Right lobe of liver (tissue), 6 donors: ENCODE measurements around the gene ATPAF1. TPM values are rescaled to one million over a fixed set of nuclear protein-coding genes. Genes with fewer than 3 reads are reported as not detected.
A peak's percentile ranks its signal among the peaks of the same experiment; 100 is the strongest.

Experiments used
- ATAC-seq, 4 donors: fragments of 200-7000 bp; cut with Tn5 transposase; one replicate each; pipeline ENCODE4 v1.9.1; 2020; ENCODE audit warnings: mild to moderate bottlenecking in 4 of 4, moderate library complexity in 4 of 4
- DNase-seq, 3 donors: peaks; one replicate each; pipeline ENCODE4 v3.0.0-alpha.2; 2020
- H3K27ac ChIP-seq, 3 donors: fragments of 200-600 bp; one replicate each; pipeline ENCODE4 v1.8.0; 2022
- H3K27me3 ChIP-seq, 2 donors: fragments of 200-600 bp; one replicate each; pipeline ENCODE4 v1.8.0; 2022
- H3K36me3 ChIP-seq, 4 donors: fragments of 200-600 bp; sonication (generic) in 1 of 4; one replicate each; pipeline versions ENCODE4 v1.5.1 to v1.8.0; 2017 to 2022; ENCODE audit warnings: control low read depth in 1 of 4
- H3K4me1 ChIP-seq, 4 donors: fragments of 200-600 bp; sonication (generic) in 1 of 4; one replicate each; pipeline versions ENCODE4 v1.5.1 to v1.8.0; 2017 to 2022; ENCODE audit warnings: control low read depth in 1 of 4
- H3K4me3 ChIP-seq, 3 donors: fragments of 200-600 bp; one replicate each; pipeline ENCODE4 v1.8.0; 2022
- H3K9me3 ChIP-seq, 4 donors: fragments of 200-600 bp; sonication (generic) in 1 of 4; one replicate each; pipeline versions ENCODE4 v1.5.1 to v1.8.0; 2017 to 2022; ENCODE audit warnings: control low read depth in 1 of 4
- POLR2A ChIP-seq: fragments of 450-650 bp; IDR thresholded peaks from one replicate; pipeline ENCODE4 v1.6.1; 2017; ENCODE audit warnings: antibody characterized with exemption, mild to moderate bottlenecking
- WGBS: methylation state at CpG from one replicate; pipeline ENCODE4 v1.1.6; 2018; ENCODE audit warnings: low coverage, low lambda C conversion rate; ENCODE audit not compliant: insufficient coverage; ENCODE audit errors: missing lambda C conversion rate; 5-methylcytosine and 5-hydroxymethylcytosine counted together
- intact Hi-C, 2 donors: fragments of 100-400 bp; cut with DNase I; formaldehyde crosslinking; loops; one replicate each; pipeline versions ENCODE4 v1.11.2 to v1.14.1; 2022
- total RNA-seq, 6 experiments: library from RNA; depleted of rRNA in 2 of 6; stranded (reverse); fragments of >200 nt in 2 of 6; fragmentation: NEBNext Ultra II Directional in 3 of 6; extraction: Animal tissue kit (Norgen Biotek cat#: 25700) in 3 of 6; gene quantifications; one replicate each; pipeline versions ENCODE4 v1.1.0 to v1.2.4, GENCODE V29; 2016 to 2023
- TF ChIP-seq, protein P1 (sequence below), 4 donors: fragments of 200-600 bp in 3 of 4; fragments of 450-650 bp in 1 of 4; IDR thresholded peaks; one replicate each; pipeline versions ENCODE4 v1.5.1 to v1.8.0; 2016 to 2022; ENCODE audit warnings: antibody characterized with exemption in 4 of 4, mild to moderate bottlenecking in 2 of 4
- donor health status: DM: no; HTN: yes; CAD: no.
- donor health status: DM: no; HTN: no; CAD: no.
- donor health status: DM: no; HTN: no; CAD: no.
- donor health status: DM: no; HTN: yes; CAD: no.
- donor health status: DM: no; HTN: yes; CAD: no.

Gene ATPAF1
- total RNA-seq, 6 experiments from 2014 or later, result 34.9 to 57.1 (median 42.1) TPM

DNA sequence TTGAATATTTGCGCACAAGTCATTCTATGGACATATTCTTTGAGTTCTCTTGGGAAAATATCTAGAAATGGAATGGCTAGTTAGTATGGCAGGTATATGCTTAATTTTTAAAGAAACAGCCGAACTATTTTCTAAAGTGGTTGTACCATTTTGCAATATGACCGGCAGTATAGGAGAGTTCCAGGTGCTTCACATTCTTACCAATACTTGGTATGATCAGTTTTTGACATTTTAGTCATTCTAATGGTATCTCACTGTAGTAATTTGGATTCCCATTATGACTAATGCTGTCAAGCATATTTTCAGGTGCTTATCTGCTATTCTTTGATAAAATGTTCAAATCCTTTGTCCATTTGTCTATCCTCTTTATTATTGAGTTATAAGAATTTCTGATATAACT, 20.6 kb downstream of the ATPAF1 start:
- H3K9me3 ChIP-seq, result no peaks in the 10 kb centered on the region

DNA sequence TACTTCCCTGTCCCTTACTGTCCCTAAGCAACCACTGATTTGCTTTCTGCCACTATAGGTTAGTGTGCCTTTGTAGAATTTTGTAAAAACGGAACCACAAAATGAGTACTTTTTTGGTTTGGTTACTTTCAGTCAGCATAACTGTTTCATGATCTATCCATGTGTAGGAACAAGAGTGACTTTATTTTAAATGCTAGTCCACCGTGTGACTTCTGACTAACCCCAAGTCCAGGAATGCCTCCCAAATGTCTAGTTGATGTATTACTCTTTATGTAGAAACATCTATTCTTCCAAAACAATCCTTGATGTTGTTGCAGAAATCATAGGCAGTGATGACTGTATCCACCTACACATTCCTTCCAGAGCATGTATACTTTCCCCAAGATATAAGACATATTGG, 21.3 kb downstream of the ATPAF1 start:
- 95% methylated on average over 2 of the region's 2 CpGs for WGBS
- TF ChIP-seq, protein P1, sequence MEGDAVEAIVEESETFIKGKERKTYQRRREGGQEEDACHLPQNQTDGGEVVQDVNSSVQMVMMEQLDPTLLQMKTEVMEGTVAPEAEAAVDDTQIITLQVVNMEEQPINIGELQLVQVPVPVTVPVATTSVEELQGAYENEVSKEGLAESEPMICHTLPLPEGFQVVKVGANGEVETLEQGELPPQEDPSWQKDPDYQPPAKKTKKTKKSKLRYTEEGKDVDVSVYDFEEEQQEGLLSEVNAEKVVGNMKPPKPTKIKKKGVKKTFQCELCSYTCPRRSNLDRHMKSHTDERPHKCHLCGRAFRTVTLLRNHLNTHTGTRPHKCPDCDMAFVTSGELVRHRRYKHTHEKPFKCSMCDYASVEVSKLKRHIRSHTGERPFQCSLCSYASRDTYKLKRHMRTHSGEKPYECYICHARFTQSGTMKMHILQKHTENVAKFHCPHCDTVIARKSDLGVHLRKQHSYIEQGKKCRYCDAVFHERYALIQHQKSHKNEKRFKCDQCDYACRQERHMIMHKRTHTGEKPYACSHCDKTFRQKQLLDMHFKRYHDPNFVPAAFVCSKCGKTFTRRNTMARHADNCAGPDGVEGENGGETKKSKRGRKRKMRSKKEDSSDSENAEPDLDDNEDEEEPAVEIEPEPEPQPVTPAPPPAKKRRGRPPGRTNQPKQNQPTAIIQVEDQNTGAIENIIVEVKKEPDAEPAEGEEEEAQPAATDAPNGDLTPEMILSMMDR (IDR thresholded peaks at IDR 0.05), result no peak
- TF ChIP-seq POLR2A, result no peak

More for the DNA sequence above, 20.6 kb downstream of the ATPAF1 start:
- Histone ChIP-seq H3K27me3 (no peaks in the 10 kb centered on the region), H3K4me1 (peaks cover 0 to 6% (median 0%) of the 10 kb centered on the region in 4 donors), H3K27ac (no peak overlapping the region), H3K36me3 (peaks cover 0 to 11% (median 0%) of the 10 kb centered on the region in 4 donors), H3K4me3 (no peak overlapping the region)
- TF ChIP-seq POLR2A, result no peak
- TF ChIP-seq, protein P1 (IDR thresholded peaks at IDR 0.05), result no peak
- no peak for ATAC-seq
- intact Hi-C loops, result no loop called here
- WGBS, result 100% methylated on average over 3 of the region's 3 CpGs
- DNase-seq, result no peak

DNA sequence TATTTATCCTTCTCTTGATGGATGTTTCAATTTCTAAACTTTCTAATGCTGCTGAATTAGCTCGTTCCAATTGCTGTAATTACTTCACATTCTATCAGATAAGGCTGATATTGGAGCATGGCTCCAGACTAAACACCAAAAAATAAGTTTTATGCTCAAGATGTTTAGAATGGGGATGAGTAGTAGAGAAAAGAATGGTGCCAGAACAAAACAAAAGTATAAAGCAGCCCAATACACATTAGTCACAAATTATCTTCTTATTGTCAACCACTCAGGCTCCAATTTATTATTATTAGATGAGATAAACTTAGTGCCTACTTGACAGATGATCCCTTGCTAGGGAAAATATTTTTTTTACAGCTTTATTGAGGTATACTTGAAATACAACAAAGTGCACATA, 21.8 kb downstream of the ATPAF1 start:
- Histone ChIP-seq H3K36me3 (peaks cover 0 to 4% (median 0%) of the 10 kb centered on the region in 4 donors), H3K4me1 (peaks cover 0 to 6% (median 0%) of the 10 kb centered on the region in 4 donors), H3K27ac (no peak overlapping the region), H3K9me3 (no peaks in the 10 kb centered on the region), H3K27me3 (no peaks in the 10 kb centered on the region), H3K4me3 (no peak overlapping the region)
- TF ChIP-seq, protein P1 (IDR thresholded peaks at IDR 0.05), result no peak
- no peak for DNase-seq
- WGBS, result 84% methylated on average over 1 of the region's 1 CpG
- intact Hi-C loops, result no loop called here
- no peak for ATAC-seq

More for the DNA sequence above, 21.3 kb downstream of the ATPAF1 start:
- Histone ChIP-seq H3K4me3 (no peak overlapping the region), H3K4me1 (peaks cover 0 to 6% (median 0%) of the 10 kb centered on the region in 4 donors), H3K36me3 (peaks cover 0 to 4% (median 0%) of the 10 kb centered on the region in 4 donors), H3K9me3 (no peaks in the 10 kb centered on the region), H3K27me3 (no peaks in the 10 kb centered on the region), H3K27ac (no peak overlapping the region)
- no peak for DNase-seq
- no peak for ATAC-seq
- intact Hi-C loops, result no loop called here

DNA sequence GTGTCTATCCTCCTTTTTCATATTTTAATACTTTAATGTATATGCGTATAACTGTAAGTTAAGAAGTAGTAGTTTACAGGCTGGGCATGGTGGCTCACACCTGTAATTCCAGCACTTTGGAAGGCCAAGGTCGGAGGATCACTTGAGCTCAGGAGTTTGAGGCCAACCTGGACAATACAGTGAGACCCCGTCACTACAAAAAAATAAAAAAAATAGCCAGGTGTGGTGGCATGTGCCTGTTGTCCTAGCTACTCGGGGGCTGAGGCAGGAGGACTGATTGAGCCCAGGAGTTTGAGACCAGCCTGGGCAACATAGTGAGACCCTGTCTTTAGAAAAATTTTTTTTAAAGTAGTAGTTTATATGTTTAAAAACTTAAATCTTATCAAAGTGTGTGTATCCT, 22.3 kb downstream of the ATPAF1 start:
- intact Hi-C loops, result no loop called here
- 90% methylated on average over 3 of the region's 4 CpGs for WGBS
- no peak for DNase-seq
- H3K27me3 ChIP-seq, result no peaks in the 10 kb centered on the region
- H3K27ac ChIP-seq, result no peak overlapping the region
- TF ChIP-seq, protein P1 (IDR thresholded peaks at IDR 0.05), result no peak
- no peak for TF ChIP-seq POLR2A
- H3K36me3 ChIP-seq, result peaks cover 0 to 4% (median 0%) of the 10 kb centered on the region in 4 donors
- H3K9me3 ChIP-seq, result no peaks in the 10 kb centered on the region
- H3K4me1 ChIP-seq, result peaks cover 0 to 6% (median 0%) of the 10 kb centered on the region in 4 donors
- ATAC-seq, result no peak
- H3K4me3 ChIP-seq, result no peak overlapping the region

DNA sequence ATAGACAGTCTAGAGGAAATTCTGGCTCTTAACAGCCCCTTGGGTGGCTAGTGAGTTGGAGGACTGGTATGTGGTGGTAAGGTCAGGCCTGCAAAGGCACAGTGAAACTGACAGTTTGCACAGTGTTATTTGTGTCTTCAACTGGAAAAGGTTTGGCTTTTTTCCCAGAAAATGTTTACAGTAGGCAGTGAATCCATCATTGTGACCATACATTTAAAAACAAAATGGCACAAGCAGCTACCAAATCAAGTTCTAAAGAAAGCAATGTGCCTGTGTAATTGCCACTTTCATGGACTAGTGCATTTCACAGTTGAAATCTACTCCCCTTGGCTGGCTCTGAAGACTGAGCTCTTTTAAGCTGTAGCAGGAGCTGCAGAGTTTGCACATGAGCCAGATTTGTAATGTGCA, 24.8 kb downstream of the ATPAF1 start:
- intact Hi-C loops, result no loop called here
- Histone ChIP-seq H3K27ac (no peak overlapping the region), H3K36me3 (peaks cover 0 to 3% (median 0%) of the 10 kb centered on the region in 4 donors), H3K4me1 (peaks cover 0 to 6% (median 0%) of the 10 kb centered on the region in 4 donors), H3K9me3 (no peaks in the 10 kb centered on the region), H3K27me3 (no peaks in the 10 kb centered on the region), H3K4me3 (no peak overlapping the region)
- TF ChIP-seq POLR2A, result no peak
- TF ChIP-seq, protein P1 (IDR thresholded peaks at IDR 0.05), result no peak
- no peak for DNase-seq
- peak; percentile 82 to 93 (median 84) for ATAC-seq
